HG02642 (cell line): ENCODE data around the gene CRADD.
"Not testable (repeated sequence)": the region's sequence is repeated elsewhere in the genome, so short reads cannot be mapped to it uniquely, and the experiment has no call there.

Source experiments
- ATAC-seq: cut with Tn5 transposase; IDR thresholded peaks from one replicate; pipeline ENCODE4 v1.9.1; 2021; ENCODE audit warnings: mild to moderate bottlenecking; ENCODE audit not compliant: unreplicated experiment, poor library complexity

CRADD gene

DNA sequence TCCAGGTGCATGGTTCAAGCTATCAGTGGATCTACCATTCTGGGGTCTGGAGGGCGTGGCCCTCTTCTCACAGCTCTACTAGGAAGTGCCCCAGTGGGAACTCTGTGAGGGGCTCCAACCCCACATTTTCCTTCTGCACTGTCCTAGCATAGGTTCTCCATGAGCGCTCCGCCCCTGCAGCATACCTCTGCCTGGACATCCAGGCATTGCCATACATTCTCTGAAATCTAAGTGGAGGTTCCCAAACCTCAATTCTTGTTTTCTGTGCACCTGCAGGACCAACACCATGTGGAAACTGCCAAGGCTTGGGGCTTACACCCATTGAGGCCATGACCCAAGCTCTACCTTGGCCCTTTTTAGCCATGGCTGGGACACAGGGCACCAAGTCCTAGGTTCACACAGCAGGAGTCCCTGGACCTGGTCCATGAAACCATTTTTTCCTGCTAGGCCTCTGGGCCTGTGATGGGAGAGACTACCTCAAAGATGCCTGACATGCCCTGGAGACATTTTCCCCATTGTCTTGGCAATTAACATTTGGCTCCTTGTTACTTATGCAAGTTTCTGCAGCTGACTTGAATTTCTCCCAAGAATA, 76.8 kb downstream of the CRADD start:
- ATAC-seq, result no peak

- not testable (repeated sequence) for ATAC-seq
These were observed 77.7 kb downstream of the CRADD start for GRCh38 chr12:93754859-93755258.

GRCh38 chr12:93756288-93756687, 79.1 kb downstream of the CRADD start:
- ATAC-seq, result no peak

DNA sequence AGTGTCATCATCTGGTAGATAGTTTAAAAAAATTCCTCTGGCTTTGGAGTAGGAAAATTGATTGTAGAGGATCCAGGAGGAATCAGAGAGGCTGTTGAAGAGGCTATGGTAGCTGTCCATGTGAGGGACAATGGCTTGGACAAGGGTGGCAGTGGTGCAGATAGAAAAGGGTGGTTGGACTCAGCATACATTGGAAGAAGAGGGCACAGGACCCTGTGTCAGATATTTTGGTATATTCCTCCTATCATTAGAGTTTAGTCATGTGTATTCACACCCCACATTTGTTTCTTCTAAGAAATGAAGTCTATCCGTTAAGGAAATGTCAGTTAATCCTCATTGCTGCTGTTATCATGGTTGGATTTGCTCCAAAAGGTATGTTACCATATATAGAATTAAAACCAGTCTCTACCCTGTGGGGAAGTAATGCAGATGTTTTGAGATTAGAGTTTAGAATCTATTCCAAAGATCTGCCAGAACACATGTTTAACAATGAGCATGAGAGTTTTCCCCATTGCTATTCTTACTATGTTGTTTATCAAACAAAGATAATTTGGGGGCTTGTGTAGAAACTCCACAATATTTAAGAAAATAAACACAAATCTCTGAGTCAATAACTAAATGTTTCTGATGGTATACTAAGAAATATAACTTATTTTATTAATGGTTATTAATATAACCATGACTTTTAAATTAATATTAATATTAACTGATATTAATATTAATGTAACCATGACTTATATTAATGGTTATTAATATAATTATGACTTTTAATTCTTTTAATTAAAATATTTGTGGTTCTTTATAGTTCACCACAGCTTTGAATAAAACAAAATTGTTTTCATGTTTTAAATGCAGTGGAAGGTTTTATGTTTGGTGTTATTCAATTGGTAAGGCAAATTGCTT, 80.9 kb downstream of the CRADD start:
- no peak for ATAC-seq

DNA sequence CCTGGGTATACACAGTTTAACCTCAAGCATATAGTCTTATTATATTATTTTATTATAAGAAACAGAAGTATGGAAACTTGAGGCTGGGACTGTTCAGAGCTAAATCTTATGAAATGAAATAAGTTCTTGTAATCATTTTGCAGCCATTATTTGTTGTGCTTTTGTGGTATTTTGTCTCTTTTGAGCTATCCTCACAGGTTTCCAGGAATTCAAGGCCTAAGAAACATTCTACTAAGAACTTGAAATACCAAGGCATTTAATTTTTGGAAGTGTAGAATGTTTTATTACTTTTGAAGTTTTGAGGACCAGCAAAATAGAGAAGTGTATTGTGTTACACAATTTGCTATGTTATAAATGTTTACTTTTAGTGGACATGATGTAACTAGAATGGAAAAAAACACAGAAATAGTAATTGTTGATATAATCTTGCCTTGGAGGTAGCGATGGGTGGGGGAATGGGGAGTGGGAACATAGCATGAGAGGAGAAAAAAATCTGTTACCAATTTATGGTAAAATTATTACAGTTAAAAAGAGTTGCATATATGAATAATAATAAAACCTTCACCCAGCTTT, 81.7 kb downstream of the CRADD start:
- ATAC-seq, result no peak

DNA sequence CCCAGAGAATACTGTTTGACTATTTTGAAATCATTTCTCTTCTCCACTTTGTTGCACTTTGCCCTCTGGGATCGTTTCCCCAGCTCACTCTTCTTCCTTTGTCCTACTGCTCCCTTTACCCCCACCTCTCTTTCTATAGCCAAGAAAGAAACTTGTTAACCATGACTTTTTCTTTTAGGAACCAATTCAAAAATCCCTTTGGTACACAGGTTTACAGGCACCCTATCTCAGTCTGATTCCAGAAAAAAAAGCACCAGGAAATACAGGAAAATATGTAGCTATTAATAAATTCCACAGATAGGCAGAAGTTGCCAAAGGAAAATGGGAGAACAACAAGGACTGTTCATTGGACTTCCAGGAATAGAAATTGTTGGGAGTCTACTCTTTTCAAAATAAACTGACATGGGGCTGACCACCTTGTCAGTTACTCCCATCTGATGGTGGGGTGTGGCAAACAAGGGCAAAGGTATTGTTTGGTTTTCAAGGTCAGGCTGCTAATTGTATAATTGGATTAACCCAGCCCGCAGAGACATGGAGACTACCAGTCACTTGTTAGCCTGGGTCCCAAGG, 82.4 kb downstream of the CRADD start:
- no peak for ATAC-seq

DNA sequence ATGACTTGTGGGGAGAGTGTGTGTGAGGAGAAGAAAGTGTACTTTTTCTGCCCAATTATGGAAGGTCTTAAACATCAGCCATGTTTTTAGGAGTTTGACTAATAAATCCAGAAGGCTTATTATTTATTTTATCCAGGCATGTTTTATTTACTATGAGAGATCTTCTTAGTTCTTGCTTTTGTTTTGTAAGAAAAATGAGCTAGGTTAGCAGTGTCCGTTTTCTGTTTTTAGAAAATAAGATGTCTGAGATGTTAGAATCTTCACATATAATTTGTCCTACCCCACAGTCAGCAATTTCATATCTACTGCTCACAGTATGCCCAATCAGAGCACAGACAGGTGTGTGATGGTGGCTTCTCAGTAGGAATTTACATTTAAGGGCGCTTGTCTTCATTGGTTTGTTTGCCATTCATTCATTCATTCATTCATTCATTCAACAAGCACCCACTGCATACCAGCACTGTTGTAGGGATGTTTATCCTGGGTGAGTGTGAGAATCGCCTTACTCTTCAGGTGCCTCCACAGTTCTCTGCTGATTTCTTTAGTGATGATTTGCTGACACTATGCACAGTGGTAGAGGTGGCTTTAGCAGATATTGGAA, 83.2 kb downstream of the CRADD start:
- ATAC-seq, result no peak

DNA sequence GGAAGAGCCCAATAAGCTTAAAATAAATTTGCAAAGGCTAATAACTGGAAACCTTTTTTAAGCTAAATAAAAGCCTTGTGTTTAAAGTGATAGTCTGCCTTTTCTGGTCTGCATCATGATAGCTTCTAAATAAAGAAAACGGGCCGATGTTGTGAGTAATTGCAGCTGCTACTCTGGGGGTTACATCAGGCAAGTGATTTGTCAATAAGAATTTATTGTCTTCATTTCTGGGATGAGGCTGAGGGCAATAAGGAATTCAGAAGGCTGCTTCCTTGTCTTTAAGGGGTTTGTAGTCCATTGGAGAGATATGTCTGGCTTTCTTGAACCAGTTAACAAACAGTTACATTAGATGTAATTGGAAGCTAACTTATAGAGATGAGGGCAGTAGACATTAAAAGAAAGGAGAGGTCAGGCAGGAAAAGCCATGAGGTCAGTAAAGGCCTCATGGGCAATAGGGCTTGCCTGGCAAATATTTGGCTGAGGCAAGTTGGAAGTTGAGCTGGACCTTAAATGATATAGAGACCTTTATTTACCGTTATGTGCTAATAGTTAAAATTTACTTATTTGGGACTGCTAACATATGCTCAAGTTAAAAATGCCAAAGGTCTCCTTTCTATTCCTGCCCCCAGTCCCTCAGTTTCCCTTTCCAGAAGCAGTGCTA, 85.0 kb downstream of the CRADD start:
- no peak for ATAC-seq

- no peak for ATAC-seq
These were observed 85.9 kb downstream of the CRADD start for GRCh38 chr12:93762912-93763553.

- no peak for ATAC-seq
These were observed 86.6 kb downstream of the CRADD start for GRCh38 chr12:93763746-93764147.

DNA sequence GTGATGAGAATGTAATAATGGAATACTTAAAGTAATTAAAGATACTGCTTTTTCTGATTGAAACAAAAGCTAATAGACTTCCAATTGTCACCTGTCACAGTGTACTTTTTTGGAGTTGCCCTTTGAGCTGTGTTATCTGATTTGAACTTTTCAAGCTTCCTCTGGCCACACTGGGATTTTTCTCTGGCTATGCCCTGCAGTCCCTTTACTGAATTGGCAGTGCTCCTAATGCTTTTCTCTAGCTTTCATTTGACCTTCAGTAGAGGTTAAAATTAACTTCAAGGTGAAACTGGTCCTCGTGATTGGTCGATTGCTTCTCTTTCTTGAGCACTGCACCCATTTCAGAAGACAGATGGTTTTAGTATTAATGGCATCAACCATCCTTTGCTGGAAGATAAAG, 89.2 kb downstream of the CRADD start:
- ATAC-seq, result no peak

DNA sequence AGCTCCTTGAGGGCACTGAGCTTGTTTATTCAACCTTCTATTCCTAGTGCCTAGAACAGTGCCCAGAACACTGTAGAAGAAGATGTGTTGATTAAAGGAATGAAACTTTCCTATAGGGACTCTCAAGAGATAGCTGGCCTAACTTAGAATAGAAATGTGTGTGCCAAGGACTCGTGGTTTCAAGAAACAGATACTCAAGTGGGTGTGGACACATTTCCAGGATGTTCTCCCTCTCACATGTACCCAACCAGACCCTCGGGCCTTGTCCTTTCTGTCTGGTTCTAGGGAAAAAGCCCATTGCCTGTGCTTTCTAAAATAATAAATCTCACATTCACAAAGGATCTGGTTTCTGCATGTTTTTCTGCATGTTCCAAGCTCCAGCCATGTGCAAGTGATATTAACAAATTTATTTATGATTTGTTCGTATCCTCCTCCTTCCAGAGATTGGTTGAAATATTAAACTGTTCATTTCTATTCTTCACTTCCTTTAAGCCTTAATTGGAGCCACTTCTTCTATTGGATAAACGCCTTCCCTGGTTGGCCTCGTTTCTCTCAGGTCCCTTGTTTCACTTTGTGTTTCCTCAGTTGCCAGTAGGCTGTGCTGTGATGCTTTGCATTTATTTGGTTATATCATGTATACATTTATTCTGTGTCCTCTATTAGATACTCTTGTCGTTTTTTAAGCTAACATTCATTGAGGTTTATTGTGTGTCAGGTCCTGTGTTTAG, 89.8 kb downstream of the CRADD start:
- no peak for ATAC-seq

DNA sequence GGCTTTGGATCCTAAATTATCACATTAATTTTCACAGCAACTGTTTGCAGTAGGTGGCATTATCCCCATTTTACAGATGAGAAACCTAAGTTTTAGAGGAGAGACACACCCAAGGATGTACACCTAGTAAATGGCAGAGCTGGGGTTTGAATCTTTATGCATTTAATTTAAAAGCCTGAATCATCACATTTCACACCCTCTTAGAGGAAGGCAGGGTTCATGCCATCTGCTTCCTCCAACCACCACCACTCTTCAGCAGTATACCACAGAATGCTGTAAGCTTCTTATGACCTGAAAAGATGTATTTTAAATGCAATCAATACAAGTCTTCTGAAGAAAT, 90.3 kb downstream of the CRADD start:
- ATAC-seq, result no peak

DNA sequence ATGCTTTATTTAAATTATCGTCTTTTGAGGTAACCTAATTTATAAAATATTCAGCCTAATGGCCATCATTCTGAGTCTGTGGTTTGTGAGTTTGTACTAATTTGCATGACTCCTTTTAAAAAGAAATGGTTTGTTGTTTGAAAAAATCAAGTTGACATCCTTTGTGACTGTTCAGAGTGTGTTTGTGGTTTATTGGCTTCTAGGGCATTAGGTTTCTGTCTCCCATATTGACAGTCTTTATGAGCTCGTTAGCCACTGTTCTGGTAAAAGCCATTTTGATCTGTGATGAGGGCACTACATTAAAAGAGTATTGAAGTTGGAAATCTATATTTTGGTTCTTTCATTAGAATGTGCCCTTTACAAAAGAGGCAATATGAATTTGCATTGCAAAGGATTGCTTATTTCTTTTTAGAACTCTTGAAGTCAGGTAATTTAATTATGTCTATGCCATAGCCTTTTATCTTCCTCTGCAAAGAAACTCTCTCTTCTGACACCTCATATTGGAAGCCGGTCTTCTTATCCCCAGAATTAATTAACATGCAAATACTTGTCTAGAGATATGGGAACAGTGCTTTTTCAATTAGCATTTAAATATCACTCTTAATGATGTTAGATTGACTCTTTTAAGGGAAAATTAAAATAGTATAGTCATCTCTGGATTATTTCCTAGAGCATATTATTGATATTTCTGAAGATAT, 95.0 kb downstream of the CRADD start:
- no peak for ATAC-seq

DNA sequence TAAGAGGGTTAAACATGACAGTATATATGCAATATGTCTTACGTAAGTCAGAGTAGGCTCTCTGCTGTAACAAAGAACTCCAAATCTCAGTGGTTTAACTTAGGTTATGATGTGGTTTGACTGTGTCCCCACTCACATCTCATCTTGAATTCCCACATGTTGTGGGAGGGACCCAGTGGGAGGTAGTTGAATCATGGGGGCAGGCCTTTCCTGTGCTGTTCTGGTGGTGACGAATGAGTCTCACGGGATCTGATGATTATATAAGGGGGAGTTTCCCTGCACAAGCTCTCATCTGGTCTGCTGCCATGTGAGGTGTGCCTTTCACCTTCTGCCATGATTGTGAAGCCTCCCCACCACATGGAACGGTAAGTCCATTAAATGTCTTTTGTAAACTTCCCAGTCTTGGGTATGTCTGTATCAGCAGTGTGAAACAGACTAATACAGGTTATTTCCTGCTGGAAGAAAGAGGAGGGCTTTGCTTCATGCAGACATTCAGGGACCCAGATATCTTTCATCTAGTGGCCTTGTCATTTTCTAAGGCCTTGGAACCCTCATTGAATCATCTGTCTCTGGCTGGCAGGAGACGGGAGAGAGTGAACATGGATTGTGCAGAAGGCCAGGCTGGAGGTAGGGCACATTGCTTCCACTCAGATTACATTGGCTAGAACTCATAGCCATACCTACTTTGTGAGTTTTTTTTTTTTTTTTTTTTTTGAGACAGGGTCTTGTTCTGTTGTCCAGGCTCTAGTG, 96.1 kb downstream of the CRADD start:
- ATAC-seq, result no peak

- no peak for ATAC-seq
These were observed 99.4 kb downstream of the CRADD start for GRCh38 chr12:93776581-93777018.

- no peak for ATAC-seq
These were observed 100.1 kb downstream of the CRADD start for GRCh38 chr12:93777254-93777653.

DNA sequence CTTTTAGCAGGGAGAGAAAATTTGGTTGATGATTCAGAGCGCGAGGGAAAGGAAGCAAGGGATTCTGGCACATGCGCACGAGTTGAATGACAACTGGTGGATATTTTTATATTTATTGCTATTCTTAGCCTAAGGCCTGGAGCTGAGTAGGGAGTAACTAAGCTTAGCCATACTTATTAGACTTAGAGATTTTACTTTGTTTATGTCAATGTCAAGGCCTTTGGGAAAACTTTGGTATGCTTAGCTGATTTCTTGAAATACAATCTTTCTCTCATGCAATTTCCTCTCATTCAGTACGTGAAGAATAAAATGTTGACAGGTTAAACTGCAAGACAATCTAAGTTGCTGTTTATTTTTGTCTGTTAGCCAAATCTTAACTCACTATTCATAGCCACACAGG, 101.1 kb downstream of the CRADD start:
- ATAC-seq, result no peak
